Adrenal gland (tissue), 12 donors: ENCODE measurements around the gene FBXL16. TPM values are rescaled to one million over a fixed set of nuclear protein-coding genes. Genes with fewer than 3 reads are reported as not detected.

ENCODE experiments used
- DNase-seq, 7 donors: peaks; one replicate each; pipeline ENCODE4 v3.0.0-alpha.2; 2019 to 2020
- H3K27ac ChIP-seq, 5 donors: fragments of 200-600 bp; sonication (generic) in 4 of 5; 1 replicate in 3 of 5; 2 replicates in 2 of 5; pipeline versions ENCODE4 v1.5.1 to v1.8.0; 2016 to 2020; ENCODE audit warnings: mild to moderate bottlenecking in 1 of 5
- H3K27me3 ChIP-seq: fragments of 200-600 bp; 2 replicates; pipeline ENCODE4 v1.8.0; 2021
- H3K36me3 ChIP-seq, 2 donors: fragments of 200-600 bp; replicated peaks in 1 of 2; 1 replicate in 1 of 2; 2 replicates in 1 of 2; pipeline versions ENCODE4 v1.5.1 to v1.8.0; 2018 to 2022
- H3K4me1 ChIP-seq, 2 donors: fragments of 200-600 bp; replicated peaks in 1 of 2; 1 replicate in 1 of 2; 2 replicates in 1 of 2; pipeline versions ENCODE4 v1.5.1 to v1.8.0; 2018 to 2021
- H3K4me3 ChIP-seq, 4 donors: fragments of 200-600 bp; sonication (generic) in 3 of 4; one replicate each; pipeline ENCODE4 v1.5.1; 2016 to 2018
- H3K9me3 ChIP-seq, 3 donors: fragments of 200-600 bp; sonication (generic) in 1 of 3; replicated peaks in 1 of 3; 1 replicate in 2 of 3; 2 replicates in 1 of 3; pipeline versions ENCODE4 v1.5.1 to v1.8.0; 2016 to 2021
- POLR2A ChIP-seq, 2 donors: fragments of 450-650 bp; IDR thresholded peaks; one replicate each; pipeline ENCODE4 v1.6.1; 2017; ENCODE audit warnings: antibody characterized with exemption in 2 of 2, mild to moderate bottlenecking in 2 of 2, moderate library complexity in 1 of 2
- WGBS, 4 donors: extraction: QIAGEN DNeasy Blood & Tissue Kit in 2 of 4; methylation state at CpG; one replicate each; pipeline versions ENCODE4 v1.1.5 to v1.1.7; 2013 to 2017; 5-methylcytosine and 5-hydroxymethylcytosine counted together
- intact Hi-C, 2 donors: fragments of 100-400 bp; cut with DNase I; formaldehyde crosslinking; loops; one replicate each; pipeline versions ENCODE4 v1.14.1 to v1.15.0; 2022 to 2023
- polyA plus RNA-seq, 3 donors: library from polyadenylated mRNA; stranded (reverse); fragments of 200-250 nt in 2 of 3; fragments of 350-450 nt in 1 of 3; fragmentation: Illumina TruSeq in 1 of 3; extraction: RNeasy Lipid Tissue Mini Kit (QIAGEN cat#74804) in 1 of 3; gene quantifications; one replicate each; pipeline ENCODE4 v1.2.3, GENCODE V29; 2013 to 2014
- total RNA-seq, 9 donors: library from RNA; depleted of rRNA in 4 of 9; stranded (reverse); fragments of >200 nt in 4 of 9; fragments of 120-200 nt in 1 of 9; fragmentation: NEBNext Ultra II Directional in 1 of 9; extraction: Animal tissue kit (Norgen Biotek cat#: 25700) in 1 of 9; gene quantifications; one replicate each; pipeline versions ENCODE4 v1.1.0 to v1.2.4, GENCODE V29; 2013 to 2023
- TF ChIP-seq, protein P1 (sequence below), 6 experiments: fragments of 450-650 bp in 4 of 6; fragments of 200-600 bp in 2 of 6; sonication (generic) in 1 of 6; IDR thresholded peaks; 1 replicate in 5 of 6; 2 replicates in 1 of 6; pipeline versions ENCODE4 v1.5.1 to v1.8.0; 2016 to 2021; ENCODE audit warnings: antibody characterized with exemption in 6 of 6, mild to moderate bottlenecking in 2 of 6, moderate library complexity in 1 of 6
- donor health status: healthy with polysubstance abuse.
- donor health status: Bipolar disorder and iron deficiency.
- donor health status: DM: yes; HTN: yes; CAD: no.
- donor health status: DM: no; HTN: no; CAD: no.
- donor health status: DM: no; HTN: no; CAD: no.
- donor health status: DM: yes; HTN: yes; CAD: no.

The FBXL16 gene
- total and polyA plus RNA-seq, 12 donors: 0.17 to 18.3 (median 5.2) TPM; not detected in 1

DNA sequence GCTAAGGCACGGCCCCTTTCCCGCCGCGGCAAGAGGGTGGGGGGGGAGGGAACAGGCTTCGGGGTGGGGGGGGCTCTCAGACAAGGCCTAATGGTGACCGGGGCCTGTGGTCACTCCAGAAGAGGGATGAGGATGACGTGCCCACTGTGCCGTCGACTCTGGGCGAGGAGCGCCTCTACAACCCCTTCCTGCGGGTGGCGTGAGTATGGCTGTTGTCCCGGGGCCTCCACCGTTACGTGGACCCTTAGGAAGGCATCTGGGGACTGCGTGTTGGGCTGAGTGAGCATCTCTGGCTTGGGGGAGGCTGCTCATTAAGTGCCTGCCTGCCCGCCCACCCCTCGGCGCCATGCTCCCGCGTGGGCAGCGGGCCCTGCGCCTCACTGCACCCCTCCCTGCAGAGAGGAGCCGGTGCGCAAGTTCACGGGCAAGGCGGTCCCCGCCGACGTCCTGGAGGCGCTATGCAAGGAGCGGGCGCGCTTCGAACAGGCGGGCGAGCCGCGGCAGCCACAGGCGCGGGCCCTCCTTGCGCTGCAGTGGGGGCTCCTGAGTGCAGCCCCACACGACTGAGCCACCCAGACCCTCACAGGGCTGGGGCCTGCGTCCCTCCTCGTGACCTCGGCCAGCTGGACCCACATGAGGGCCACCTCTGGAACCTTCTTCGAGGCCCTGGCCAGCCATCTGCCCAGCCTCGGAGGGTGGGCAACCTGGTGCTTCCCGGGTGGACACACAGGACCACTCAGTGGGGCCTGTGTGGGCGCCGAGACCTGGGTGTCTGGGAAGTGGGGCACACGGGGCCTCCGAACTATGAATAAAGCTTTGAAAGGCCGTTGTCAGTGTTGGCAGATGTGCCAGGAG is 23.5 kb upstream of the FBXL16 start:
- Histone ChIP-seq H3K36me3 (peaks cover 0 to 24% of the 10 kb centered on the region in 2 donors), H3K4me1 (peaks cover 16 to 19% of the 10 kb centered on the region in 2 donors), H3K4me3 (no peak overlapping the region), H3K9me3 (no peaks in the 10 kb centered on the region), H3K27ac (no peak overlapping the region), H3K27me3 (no peaks in the 10 kb centered on the region)
- intact Hi-C loops: no loop called here
- DNase-seq: peak in 3 of 7 donors; percentile 9 to 63 (median 23)
- TF ChIP-seq POLR2A (IDR thresholded peaks at IDR 0.05): no peak
- TF ChIP-seq, protein P1, sequence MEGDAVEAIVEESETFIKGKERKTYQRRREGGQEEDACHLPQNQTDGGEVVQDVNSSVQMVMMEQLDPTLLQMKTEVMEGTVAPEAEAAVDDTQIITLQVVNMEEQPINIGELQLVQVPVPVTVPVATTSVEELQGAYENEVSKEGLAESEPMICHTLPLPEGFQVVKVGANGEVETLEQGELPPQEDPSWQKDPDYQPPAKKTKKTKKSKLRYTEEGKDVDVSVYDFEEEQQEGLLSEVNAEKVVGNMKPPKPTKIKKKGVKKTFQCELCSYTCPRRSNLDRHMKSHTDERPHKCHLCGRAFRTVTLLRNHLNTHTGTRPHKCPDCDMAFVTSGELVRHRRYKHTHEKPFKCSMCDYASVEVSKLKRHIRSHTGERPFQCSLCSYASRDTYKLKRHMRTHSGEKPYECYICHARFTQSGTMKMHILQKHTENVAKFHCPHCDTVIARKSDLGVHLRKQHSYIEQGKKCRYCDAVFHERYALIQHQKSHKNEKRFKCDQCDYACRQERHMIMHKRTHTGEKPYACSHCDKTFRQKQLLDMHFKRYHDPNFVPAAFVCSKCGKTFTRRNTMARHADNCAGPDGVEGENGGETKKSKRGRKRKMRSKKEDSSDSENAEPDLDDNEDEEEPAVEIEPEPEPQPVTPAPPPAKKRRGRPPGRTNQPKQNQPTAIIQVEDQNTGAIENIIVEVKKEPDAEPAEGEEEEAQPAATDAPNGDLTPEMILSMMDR (IDR thresholded peaks at IDR 0.05): no peak
- 51 to 88% (median 59%) methylated on average over 26 to 55 of the region's 55 CpGs for WGBS, 4 donors

DNA sequence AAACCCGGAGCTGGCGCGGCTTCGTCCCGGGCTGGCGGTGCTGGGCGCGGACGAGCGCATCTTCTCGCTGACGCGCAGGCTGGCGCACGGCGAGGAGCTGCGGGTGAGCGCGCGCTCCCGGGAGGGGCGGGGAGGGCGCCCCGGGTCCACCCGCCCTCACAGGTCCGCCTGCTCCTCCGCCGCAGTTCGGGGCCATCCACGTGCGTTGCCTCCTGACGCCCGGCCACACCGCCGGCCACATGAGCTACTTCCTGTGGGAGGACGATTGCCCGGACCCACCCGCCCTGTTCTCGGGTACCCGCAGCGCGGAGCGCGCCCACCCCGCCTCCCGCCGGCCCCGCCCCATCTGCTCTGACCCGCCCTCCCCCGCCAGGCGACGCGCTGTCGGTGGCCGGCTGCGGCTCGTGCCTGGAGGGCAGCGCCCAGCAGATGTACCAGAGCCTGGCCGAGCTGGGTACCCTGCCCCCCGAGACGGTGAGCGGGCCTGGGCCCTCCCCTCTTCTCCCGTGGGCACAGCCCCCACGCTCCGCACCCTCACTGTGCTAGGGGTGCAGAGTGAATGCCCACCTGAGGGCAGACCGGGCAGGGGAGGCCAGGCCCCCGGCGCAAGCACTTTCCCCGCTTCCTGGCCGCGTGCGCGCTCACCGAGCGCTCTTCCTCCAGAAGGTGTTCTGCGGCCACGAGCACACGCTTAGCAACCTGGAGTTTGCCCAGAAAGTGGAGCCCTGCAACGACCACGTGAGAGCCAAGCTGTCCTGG is 22.7 kb upstream of the FBXL16 start:
- Histone ChIP-seq H3K27ac (peak overlapping the region in 2 of 5 donors; percentile 22 to 65), H3K9me3 (no peaks in the 10 kb centered on the region), H3K27me3 (no peaks in the 10 kb centered on the region), H3K4me3 (peak overlapping the region in 1 of 4 donors; percentile 64), H3K36me3 (peaks cover 0 to 16% of the 10 kb centered on the region in 2 donors), H3K4me1 (peaks cover 16 to 19% of the 10 kb centered on the region in 2 donors)
- 1 to 2% (median 1%) methylated on average over 17 to 80 of the region's 80 CpGs; no CpG with 5 or more reads in 1 of the 4 donors for WGBS, 4 donors
- intact Hi-C loops: no loop called here
- no peak for TF ChIP-seq POLR2A (IDR thresholded peaks at IDR 0.05)
- TF ChIP-seq, protein P1 (IDR thresholded peaks at IDR 0.05): no peak
- peak in 6 of 7 donors; percentile 49 to 84 (median 64) for DNase-seq

DNA sequence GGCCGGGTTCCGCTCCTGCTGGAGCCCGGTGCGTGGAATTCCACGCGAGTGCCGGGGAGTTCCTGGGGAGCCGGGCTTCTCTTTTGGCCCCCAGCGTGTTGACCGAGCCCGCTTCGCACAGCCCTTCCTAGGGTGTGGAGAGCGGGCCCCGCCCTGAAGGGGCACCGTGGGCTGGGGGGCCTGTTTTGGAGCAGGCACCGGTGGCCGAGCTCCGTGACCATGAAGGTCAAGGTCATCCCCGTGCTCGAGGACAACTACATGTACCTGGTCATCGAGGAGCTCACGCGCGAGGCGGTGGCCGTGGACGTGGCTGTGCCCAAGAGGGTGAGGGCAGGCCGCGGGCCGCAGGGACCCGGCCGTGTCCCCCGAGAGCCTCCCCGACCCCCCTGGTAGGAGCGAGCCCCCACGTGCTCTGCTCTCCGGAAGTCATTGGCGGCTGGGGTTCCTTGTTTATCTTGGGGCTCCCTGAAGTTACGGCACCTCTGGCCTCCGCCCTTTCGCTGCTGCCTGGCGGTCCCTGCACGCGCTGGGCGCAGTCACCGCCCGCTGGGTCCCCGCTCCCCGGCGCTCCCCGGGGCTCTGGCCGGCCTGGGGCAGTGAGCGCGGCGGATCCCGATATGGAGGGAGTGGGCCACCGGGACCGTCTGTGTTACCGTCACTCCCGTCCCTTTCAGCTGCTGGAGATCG is 21.8 kb upstream of the FBXL16 start:
- Histone ChIP-seq H3K27ac (peak overlapping the region in 2 of 5 donors; percentile 22 to 65), H3K27me3 (no peaks in the 10 kb centered on the region), H3K9me3 (no peaks in the 10 kb centered on the region), H3K36me3 (peaks cover 0 to 10% of the 10 kb centered on the region in 2 donors), H3K4me3 (peak overlapping the region in 2 of 4 donors; percentile 22 to 64), H3K4me1 (peaks cover 16 to 19% of the 10 kb centered on the region in 2 donors)
- TF ChIP-seq, protein P1 (IDR thresholded peaks at IDR 0.05): no peak
- TF ChIP-seq POLR2A (IDR thresholded peaks at IDR 0.05): no peak
- WGBS, 4 donors: 0 to 1% (median 0%) methylated on average over 5 to 61 of the region's 61 CpGs
- DNase-seq: peak in 2 of 7 donors; percentile 19 to 38
- intact Hi-C loops: no loop called here
